Right lobe of liver (tissue), 6 donors: ENCODE data around the gene CACNA2D4. TPM values are rescaled to one million over a fixed set of nuclear protein-coding genes. Genes with fewer than 3 reads are reported as not detected.
"Not testable (repeated sequence)": the region's sequence is repeated elsewhere in the genome, so short reads cannot be mapped to it uniquely, and the experiment has no call there.

Experiments used
- ATAC-seq, 4 donors: fragments of 200-7000 bp; cut with Tn5 transposase; one replicate each; pipeline ENCODE4 v1.9.1; 2020; ENCODE audit warnings: mild to moderate bottlenecking in 4 of 4, moderate library complexity in 4 of 4
- DNase-seq, 3 donors: peaks; one replicate each; pipeline ENCODE4 v3.0.0-alpha.2; 2020
- H3K27ac ChIP-seq, 3 donors: fragments of 200-600 bp; one replicate each; pipeline ENCODE4 v1.8.0; 2022
- H3K27me3 ChIP-seq, 2 donors: fragments of 200-600 bp; one replicate each; pipeline ENCODE4 v1.8.0; 2022
- H3K36me3 ChIP-seq, 4 donors: fragments of 200-600 bp; sonication (generic) in 1 of 4; one replicate each; pipeline versions ENCODE4 v1.5.1 to v1.8.0; 2017 to 2022; ENCODE audit warnings: control low read depth in 1 of 4
- H3K4me1 ChIP-seq, 4 donors: fragments of 200-600 bp; sonication (generic) in 1 of 4; one replicate each; pipeline versions ENCODE4 v1.5.1 to v1.8.0; 2017 to 2022; ENCODE audit warnings: control low read depth in 1 of 4
- H3K4me3 ChIP-seq, 3 donors: fragments of 200-600 bp; one replicate each; pipeline ENCODE4 v1.8.0; 2022
- H3K9me3 ChIP-seq, 4 donors: fragments of 200-600 bp; sonication (generic) in 1 of 4; one replicate each; pipeline versions ENCODE4 v1.5.1 to v1.8.0; 2017 to 2022; ENCODE audit warnings: control low read depth in 1 of 4
- POLR2A ChIP-seq: fragments of 450-650 bp; IDR thresholded peaks from one replicate; pipeline ENCODE4 v1.6.1; 2017; ENCODE audit warnings: antibody characterized with exemption, mild to moderate bottlenecking
- WGBS: methylation state at CpG from one replicate; pipeline ENCODE4 v1.1.6; 2018; ENCODE audit warnings: low coverage, low lambda C conversion rate; ENCODE audit not compliant: insufficient coverage; ENCODE audit errors: missing lambda C conversion rate; 5-methylcytosine and 5-hydroxymethylcytosine counted together
- intact Hi-C, 2 donors: fragments of 100-400 bp; cut with DNase I; formaldehyde crosslinking; loops; one replicate each; pipeline versions ENCODE4 v1.11.2 to v1.14.1; 2022
- total RNA-seq, 6 experiments: library from RNA; depleted of rRNA in 2 of 6; stranded (reverse); fragments of >200 nt in 2 of 6; fragmentation: NEBNext Ultra II Directional in 3 of 6; extraction: Animal tissue kit (Norgen Biotek cat#: 25700) in 3 of 6; gene quantifications; one replicate each; pipeline versions ENCODE4 v1.1.0 to v1.2.4, GENCODE V29; 2016 to 2023
- TF ChIP-seq, protein P1 (sequence below), 4 donors: fragments of 200-600 bp in 3 of 4; fragments of 450-650 bp in 1 of 4; IDR thresholded peaks; one replicate each; pipeline versions ENCODE4 v1.5.1 to v1.8.0; 2016 to 2022; ENCODE audit warnings: antibody characterized with exemption in 4 of 4, mild to moderate bottlenecking in 2 of 4
- donor health status: DM: no; HTN: yes; CAD: no.
- donor health status: DM: no; HTN: no; CAD: no.
- donor health status: DM: no; HTN: no; CAD: no.
- donor health status: DM: no; HTN: yes; CAD: no.
- donor health status: DM: no; HTN: yes; CAD: no.

Gene CACNA2D4
- total RNA-seq, 6 experiments from 2014 or later: 0.87 to 1.9 (median 0.96) TPM

GRCh38 chr12:1820896-1821291 is 97.6 kb downstream of the CACNA2D4 start:
- intact Hi-C loops: loop anchor here in 1 of 2 donors (10.0 kb wide), 1 partner anchor 94 kb away; the partner anchor contains the start of gene CACNA2D4
- no peaks in the 10 kb centered on the region for H3K36me3 ChIP-seq
- ATAC-seq (no peak), DNase-seq (no peak)
- no peak overlapping the region for H3K27ac ChIP-seq
- no peaks in the 10 kb centered on the region for H3K27me3 ChIP-seq
- H3K4me3 ChIP-seq: no peak overlapping the region
- TF ChIP-seq POLR2A: no peak
- TF ChIP-seq, protein P1, sequence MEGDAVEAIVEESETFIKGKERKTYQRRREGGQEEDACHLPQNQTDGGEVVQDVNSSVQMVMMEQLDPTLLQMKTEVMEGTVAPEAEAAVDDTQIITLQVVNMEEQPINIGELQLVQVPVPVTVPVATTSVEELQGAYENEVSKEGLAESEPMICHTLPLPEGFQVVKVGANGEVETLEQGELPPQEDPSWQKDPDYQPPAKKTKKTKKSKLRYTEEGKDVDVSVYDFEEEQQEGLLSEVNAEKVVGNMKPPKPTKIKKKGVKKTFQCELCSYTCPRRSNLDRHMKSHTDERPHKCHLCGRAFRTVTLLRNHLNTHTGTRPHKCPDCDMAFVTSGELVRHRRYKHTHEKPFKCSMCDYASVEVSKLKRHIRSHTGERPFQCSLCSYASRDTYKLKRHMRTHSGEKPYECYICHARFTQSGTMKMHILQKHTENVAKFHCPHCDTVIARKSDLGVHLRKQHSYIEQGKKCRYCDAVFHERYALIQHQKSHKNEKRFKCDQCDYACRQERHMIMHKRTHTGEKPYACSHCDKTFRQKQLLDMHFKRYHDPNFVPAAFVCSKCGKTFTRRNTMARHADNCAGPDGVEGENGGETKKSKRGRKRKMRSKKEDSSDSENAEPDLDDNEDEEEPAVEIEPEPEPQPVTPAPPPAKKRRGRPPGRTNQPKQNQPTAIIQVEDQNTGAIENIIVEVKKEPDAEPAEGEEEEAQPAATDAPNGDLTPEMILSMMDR (IDR thresholded peaks at IDR 0.05): no peak
- 50% methylated on average over 1 of the region's 11 CpGs for WGBS
- no peaks in the 10 kb centered on the region for H3K4me1 ChIP-seq
- no peaks in the 10 kb centered on the region for H3K9me3 ChIP-seq

DNA sequence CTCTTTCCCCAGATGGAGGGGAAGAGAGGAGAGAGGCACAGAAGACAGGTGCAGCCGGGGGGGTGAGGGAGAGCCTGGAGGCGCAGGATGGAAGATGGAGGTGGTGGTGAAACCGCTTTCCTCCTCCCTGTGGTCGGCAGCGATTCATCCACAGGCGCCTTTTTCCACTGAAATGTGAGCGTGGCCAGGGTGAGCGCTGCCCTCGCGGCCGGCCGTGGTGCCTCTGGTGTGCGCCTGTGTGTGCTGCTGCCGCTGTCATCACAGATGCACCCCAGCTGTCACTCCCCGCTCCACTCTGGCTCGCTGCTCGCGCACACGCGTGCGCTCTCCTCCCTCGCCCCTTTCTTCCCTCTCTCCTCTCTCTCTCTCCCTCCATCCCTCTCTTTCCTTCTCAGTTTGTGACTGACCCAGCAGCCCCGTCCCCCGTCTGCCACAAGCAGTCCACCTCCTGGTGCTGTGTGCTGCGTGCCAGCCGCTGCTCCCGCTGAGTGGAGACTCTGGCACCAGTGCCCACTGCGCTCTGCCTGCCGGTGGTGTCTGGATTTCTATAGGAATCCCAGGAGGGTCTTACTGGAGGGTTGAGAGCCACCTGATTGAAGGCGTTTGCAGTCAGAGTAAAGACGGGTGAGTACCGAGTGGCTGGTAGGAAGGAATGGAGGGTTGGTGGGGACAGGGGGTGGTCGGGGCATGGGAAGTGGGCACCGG is 98.1 kb downstream of the CACNA2D4 start, which contains the start of gene LRTM2:
LRTM2 (plus strand) TSS at position 375 of the 705 bp plus-strand sequence. CDS start 7,584 bp downstream, outside the sequence.
- TF ChIP-seq POLR2A: no peak
- TF ChIP-seq, protein P1 (IDR thresholded peaks at IDR 0.05): no peak
- Histone ChIP-seq H3K9me3 (no peaks in the 10 kb centered on the region), H3K36me3 (no peaks in the 10 kb centered on the region), H3K4me3 (no peak within 1 kb of the TSS), H3K27me3 (no peaks in the 10 kb centered on the region), H3K4me1 (no peaks in the 10 kb centered on the region), H3K27ac (no peak within 1 kb of the TSS)
- DNase-seq: no peak
- intact Hi-C loops: loop anchor here in 1 of 2 donors (10.0 kb wide), 1 partner anchor 94 kb away; the partner anchor contains the start of gene CACNA2D4
- WGBS: 18% methylated on average over 22 of the region's 34 CpGs
- ATAC-seq: no peak

DNA sequence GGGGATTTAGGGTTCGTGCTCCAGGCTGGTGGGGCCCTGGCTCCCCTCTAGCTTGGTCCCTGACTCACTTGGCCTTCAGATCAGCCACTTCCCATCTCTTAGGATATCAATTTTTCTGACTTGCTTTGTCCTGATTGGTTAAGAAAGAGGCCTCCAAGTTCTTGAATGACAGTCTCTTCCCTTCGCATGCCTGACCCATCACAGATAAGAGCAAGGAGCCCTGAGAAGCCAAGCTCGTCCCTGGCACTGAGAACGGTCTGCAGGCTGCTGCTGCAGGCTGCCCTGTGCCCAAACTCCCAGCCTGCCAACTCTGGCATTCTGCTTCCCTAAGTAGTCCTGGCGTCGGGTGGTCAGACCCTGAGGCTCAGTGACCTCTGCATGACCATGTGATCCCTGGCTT is 98.9 kb downstream of the CACNA2D4 start:
- intact Hi-C loops: no loop called here
- Histone ChIP-seq H3K4me1 (no peaks in the 10 kb centered on the region), H3K9me3 (no peaks in the 10 kb centered on the region), H3K4me3 (no peak overlapping the region), H3K36me3 (no peaks in the 10 kb centered on the region), H3K27ac (no peak overlapping the region), H3K27me3 (no peaks in the 10 kb centered on the region)
- TF ChIP-seq, protein P1 (IDR thresholded peaks at IDR 0.05): no peak
- TF ChIP-seq POLR2A: no peak
- no peak for DNase-seq
- 26% methylated on average over 6 of the region's 6 CpGs for WGBS
- ATAC-seq: no peak

DNA sequence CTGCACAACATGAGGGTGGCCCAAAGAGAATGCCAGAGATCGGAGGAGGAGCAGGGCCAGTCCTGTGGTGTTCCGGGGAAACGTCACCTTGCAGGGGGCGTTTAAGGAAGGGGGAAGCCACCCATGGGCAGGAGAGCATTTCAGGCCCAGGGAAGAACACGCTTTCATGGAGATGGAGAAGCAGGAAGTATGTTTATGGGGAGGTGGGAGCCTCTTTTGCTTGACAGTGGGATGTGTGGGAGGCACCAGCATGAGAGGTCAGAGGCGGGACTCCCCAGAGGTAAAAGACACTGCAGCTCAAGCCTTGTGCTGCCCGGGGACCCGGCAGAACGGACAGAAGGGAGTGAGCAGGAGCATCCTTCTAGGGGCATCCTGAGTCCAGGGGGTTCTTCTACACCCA is 99.4 kb downstream of the CACNA2D4 start:
- Histone ChIP-seq H3K9me3 (no peaks in the 10 kb centered on the region), H3K27me3 (no peaks in the 10 kb centered on the region), H3K4me3 (no peak overlapping the region), H3K36me3 (no peaks in the 10 kb centered on the region), H3K4me1 (no peaks in the 10 kb centered on the region), H3K27ac (no peak overlapping the region)
- DNase-seq: no peak
- no peak for ATAC-seq
- TF ChIP-seq, protein P1 (IDR thresholded peaks at IDR 0.05): no peak
- no peak for TF ChIP-seq POLR2A
- WGBS: 22% methylated on average over 3 of the region's 9 CpGs
- intact Hi-C loops: no loop called here

GRCh38 chr12:1817928-1818327 is 100.5 kb downstream of the CACNA2D4 start:
- WGBS: 90% methylated on average over 5 of the region's 28 CpGs
- H3K4me1 ChIP-seq, H3K4me3 ChIP-seq, DNase-seq, H3K9me3 ChIP-seq, H3K27me3 ChIP-seq, intact Hi-C loops, ATAC-seq, H3K27ac ChIP-seq, H3K36me3 ChIP-seq: not testable (repeated sequence)
